Measurements from ENCODE around the gene IL1R2.
A peak's percentile ranks its signal among the peaks of the same experiment; 100 is the strongest.

The IL1R2 gene

DNA sequence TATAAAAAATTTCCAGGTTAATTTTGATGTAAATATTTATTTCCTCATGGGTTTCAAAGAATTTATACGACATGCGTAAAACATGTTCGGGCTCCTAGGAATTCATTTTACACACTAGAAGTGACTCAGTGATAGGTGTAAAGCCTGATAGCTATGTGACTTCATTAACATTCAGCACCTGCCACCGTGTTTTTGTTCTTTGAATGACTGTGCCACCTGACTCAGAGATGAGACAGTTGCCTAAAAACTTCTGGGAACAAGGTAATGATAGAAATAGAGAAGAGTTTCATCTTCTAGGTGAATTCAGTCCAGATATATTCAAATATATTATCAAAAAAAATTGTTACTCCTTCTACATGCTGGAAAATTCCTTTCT is 10.0 kb downstream of the IL1R2 start:
- TF ChIP-seq, protein P1, sequence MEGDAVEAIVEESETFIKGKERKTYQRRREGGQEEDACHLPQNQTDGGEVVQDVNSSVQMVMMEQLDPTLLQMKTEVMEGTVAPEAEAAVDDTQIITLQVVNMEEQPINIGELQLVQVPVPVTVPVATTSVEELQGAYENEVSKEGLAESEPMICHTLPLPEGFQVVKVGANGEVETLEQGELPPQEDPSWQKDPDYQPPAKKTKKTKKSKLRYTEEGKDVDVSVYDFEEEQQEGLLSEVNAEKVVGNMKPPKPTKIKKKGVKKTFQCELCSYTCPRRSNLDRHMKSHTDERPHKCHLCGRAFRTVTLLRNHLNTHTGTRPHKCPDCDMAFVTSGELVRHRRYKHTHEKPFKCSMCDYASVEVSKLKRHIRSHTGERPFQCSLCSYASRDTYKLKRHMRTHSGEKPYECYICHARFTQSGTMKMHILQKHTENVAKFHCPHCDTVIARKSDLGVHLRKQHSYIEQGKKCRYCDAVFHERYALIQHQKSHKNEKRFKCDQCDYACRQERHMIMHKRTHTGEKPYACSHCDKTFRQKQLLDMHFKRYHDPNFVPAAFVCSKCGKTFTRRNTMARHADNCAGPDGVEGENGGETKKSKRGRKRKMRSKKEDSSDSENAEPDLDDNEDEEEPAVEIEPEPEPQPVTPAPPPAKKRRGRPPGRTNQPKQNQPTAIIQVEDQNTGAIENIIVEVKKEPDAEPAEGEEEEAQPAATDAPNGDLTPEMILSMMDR (IDR thresholded peaks at IDR 0.05): no peak

DNA sequence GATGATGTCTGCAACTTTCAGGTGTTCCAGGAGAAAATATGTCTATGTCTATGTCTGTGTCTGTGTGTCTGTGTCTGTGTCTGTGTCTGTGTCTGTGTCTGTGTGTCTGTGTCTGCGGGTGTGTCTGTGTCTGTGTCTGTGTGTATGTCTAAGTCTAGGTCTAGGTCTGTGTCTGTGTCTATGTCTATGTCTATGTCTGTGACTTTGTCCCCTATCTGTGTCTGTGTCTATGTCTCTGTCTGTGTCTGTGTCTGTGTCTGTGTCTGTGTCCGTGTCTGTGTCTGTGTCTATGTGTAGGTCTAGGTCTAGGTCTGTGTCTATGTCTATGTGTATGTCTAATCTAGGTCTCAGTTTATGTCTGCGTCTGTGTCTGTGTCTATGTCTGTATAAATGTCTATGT is 10.5 kb downstream of the IL1R2 start:
- TF ChIP-seq, protein P1 (IDR thresholded peaks at IDR 0.05): no peak

DNA sequence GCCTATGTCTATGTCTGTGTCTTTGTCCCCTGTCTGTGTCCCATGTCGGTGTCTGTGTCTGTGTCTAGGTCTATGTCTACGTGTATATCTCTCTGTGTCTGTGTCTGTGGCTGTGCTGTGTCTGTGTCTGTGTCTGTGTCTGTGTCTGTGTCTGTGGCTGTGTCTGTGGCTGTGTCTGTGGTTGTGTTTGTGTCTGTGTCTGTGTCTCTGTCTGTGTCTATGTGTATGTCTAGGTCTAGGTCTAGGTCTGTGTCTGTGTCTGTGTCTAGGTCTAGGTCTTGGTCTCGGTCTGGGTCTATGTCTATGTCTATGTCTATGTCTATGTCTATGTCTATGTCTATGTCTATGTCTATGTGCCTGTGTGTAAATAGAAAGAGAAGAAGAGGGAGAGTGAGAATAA is 11.9 kb downstream of the IL1R2 start:
- TF ChIP-seq, protein P1 (IDR thresholded peaks at IDR 0.05): no peak

DNA sequence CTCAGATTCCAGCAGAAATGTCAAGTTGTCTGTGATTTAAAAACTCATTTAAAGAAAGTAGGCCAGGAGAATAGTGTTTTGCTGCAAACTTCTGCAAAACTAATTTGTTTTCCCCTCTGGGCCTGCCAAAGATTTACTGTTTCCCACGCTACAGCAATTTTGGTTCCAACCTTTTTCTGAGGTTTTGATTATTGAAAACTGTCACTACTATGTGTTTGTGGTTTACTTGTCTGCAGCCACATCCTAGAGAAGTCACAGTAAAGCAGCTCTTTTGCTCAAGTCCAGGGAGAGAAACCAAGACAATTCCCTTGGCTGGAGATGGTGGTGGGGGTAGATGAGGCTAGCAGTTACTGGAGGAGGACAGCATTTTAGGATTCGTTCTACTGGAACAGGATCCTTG is 12.8 kb downstream of the IL1R2 start:
- TF ChIP-seq, protein P1 (IDR thresholded peaks at IDR 0.05): no peak

DNA sequence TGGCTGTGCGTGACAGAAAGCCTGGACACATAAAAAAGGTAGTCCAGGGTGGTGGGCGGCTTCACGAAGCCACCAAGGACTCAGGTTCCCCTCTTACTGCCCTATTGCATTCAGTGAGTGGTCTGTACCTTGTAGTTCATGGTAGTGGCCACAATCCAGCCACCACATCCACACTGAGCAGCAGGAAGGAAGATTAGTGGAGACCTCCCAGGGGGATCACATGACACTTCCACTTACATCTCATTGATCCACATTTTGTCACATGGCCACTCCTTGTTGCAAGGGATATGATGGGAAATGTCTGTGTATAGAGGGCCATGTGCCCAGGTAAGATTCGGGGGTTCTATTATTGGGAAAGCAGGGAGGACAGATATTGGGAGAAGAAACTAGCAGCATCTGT is 13.7 kb downstream of the IL1R2 start:
- TF ChIP-seq, protein P1 (IDR thresholded peaks at IDR 0.05): no peak

DNA sequence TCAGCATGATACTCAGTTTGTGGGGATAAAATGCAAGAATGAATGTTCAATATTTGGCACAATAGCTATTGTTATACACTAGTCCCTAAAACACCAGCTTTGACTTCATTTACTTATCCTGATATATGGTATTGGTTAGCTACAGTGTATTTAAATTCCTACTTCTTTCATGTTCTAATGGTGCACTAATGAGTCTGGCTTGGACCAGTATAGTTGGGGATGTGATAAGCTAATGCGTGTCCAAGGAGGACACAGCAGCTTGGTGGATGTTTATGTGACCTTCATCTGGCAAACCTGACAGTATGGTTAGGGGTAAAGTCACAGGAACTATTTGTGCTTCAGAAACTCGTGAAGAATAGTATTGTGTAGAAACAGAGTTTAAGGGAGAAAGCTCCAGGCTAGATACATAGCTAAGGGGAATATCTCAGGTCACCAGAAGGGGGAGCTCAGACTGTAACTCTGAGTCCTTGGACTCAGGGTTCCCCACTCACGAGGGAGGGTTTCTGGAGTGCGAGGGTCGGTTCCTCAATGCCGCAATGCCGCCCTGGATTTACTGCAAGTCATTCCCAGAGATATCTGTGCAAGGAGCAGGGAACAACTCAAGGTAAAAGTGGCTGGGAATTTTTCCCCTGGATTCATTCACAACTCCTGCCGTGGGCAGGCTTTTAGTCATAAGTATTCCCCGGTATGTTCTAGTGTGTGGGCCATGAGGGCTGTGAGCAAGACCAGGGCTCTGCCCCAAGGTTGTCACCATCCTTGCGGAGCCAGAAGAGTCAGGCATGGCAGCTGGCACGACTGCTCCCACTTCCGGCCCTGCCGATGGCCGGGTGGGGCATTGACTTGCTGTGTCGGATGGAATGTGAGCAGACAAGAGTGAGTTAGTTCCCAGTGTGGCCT is 14.5 kb downstream of the IL1R2 start:
- TF ChIP-seq, protein P1 (IDR thresholded peaks at IDR 0.05): peak; percentile 69

DNA sequence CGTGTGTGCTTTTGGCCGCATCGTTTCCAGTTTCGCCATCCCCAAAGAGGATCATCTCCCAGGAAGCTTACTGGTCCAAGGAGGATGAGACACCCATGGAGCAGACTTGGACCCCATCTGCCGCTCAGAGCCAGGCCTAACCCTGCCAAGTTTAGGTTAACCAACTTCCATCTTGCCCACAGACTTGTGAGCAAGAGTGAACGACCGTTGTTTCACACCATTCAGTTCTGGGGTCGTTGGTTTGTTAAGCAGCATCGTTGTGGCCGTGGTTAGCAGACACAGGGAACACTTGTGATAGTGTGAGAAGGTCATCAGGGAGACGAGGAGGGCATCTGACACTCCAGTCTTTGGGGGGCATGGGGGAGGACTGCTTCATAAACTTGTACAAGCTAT is 15.1 kb downstream of the IL1R2 start:
- TF ChIP-seq, protein P1 (IDR thresholded peaks at IDR 0.05): no peak
